CD4-positive, alpha-beta T cell treated with Interferon gamma for 1 hour (primary cell): ENCODE data around the gene GBE1.

Source experiments
- DNase-seq: peaks from one replicate; pipeline ENCODE4 v3.0.0-alpha.2; 2020

The GBE1 gene

GRCh38 chr3:81601707-81602305, 159.6 kb downstream of the GBE1 start:
- DNase-seq, result no peak

GRCh38 chr3:81592101-81592500, 169.3 kb downstream of the GBE1 start:
- no peak for DNase-seq

- DNase-seq, result no peak
Measured at GRCh38 chr3:81585937-81586336, 175.5 kb downstream of the GBE1 start.

- no peak for DNase-seq
Measured at GRCh38 chr3:81585056-81585455, 176.4 kb downstream of the GBE1 start.

- no peak for DNase-seq
Measured at GRCh38 chr3:81581966-81582599, 179.4 kb downstream of the GBE1 start.

GRCh38 chr3:81580355-81580754, 181.1 kb downstream of the GBE1 start:
- no peak for DNase-seq

- no peak for DNase-seq
Measured at GRCh38 chr3:81579744-81580143, 181.7 kb downstream of the GBE1 start.

GRCh38 chr3:81572201-81572756, 189.2 kb downstream of the GBE1 start:
- no peak for DNase-seq

GRCh38 chr3:81568378-81568777, 193.1 kb downstream of the GBE1 start:
- DNase-seq, result no peak

GRCh38 chr3:81565041-81565440, 196.4 kb downstream of the GBE1 start:
- DNase-seq, result no peak

- DNase-seq, result no peak
Measured at GRCh38 chr3:81558106-81558505, 203.3 kb downstream of the GBE1 start.

- no peak for DNase-seq
Measured at GRCh38 chr3:81554801-81555200, 206.6 kb downstream of the GBE1 start.

- DNase-seq, result no peak
Measured at GRCh38 chr3:81554388-81554787, 207.1 kb downstream of the GBE1 start.

- no peak for DNase-seq
Measured at GRCh38 chr3:81550415-81550814, 211.0 kb downstream of the GBE1 start.

- no peak for DNase-seq
Measured at GRCh38 chr3:81549831-81550230, 211.6 kb downstream of the GBE1 start.

GRCh38 chr3:81549388-81549787, 212.1 kb downstream of the GBE1 start:
- DNase-seq, result no peak

- DNase-seq, result no peak
Measured at GRCh38 chr3:81545572-81545971, 215.9 kb downstream of the GBE1 start.

GRCh38 chr3:81544385-81544784, 217.1 kb downstream of the GBE1 start:
- DNase-seq, result no peak

GRCh38 chr3:81540787-81541186, 220.7 kb downstream of the GBE1 start:
- DNase-seq, result no peak

GRCh38 chr3:81531846-81532245, 229.6 kb downstream of the GBE1 start:
- DNase-seq, result no peak

GRCh38 chr3:81531263-81531662, 230.2 kb downstream of the GBE1 start:
- no peak for DNase-seq

- DNase-seq, result no peak
Measured at GRCh38 chr3:81530180-81530939, 231.1 kb downstream of the GBE1 start.

GRCh38 chr3:81521855-81522254, 239.6 kb downstream of the GBE1 start:
- DNase-seq, result no peak

GRCh38 chr3:81518945-81519344, 242.5 kb downstream of the GBE1 start:
- no peak for DNase-seq
